SK-N-MC (cell line): ENCODE data around the gene SH3GL2.

Source experiments
- EZH2 ChIP-seq: fragments of 200-600 bp; sonication (generic); IDR thresholded peaks from one replicate; pipeline ENCODE4 v1.6.1; 2017; ENCODE audit warnings: antibody characterized with exemption
- FOXP2 ChIP-seq: optimal IDR thresholded peaks from 2 replicates; pipeline ENCODE3; 2011; ENCODE audit warnings: mild to moderate bottlenecking, moderate library complexity; ENCODE audit not compliant: insufficient read depth; ENCODE audit errors: extremely low read length, control extremely low read depth
- POLR2AphosphoS5 ChIP-seq: IDR thresholded peaks from 2 replicates; pipeline ENCODE4 v1.6.1; 2012; ENCODE audit warnings: mild to moderate bottlenecking, low read depth, low read length, borderline replicate concordance

GRCh38 chr9:17636821-17637220, 58.0 kb downstream of the SH3GL2 start:
- TF ChIP-seq POLR2AphosphoS5 (no peak), EZH2 (no peak), FOXP2 (no peak)
